G401 (cell line): ENCODE data around the gene PRRX1. TPM values are rescaled to one million over a fixed set of nuclear protein-coding genes. Genes with fewer than 3 reads are reported as not detected.

ENCODE experiments used
- DNase-seq: peaks from one replicate; pipeline ENCODE4 v3.0.0-alpha.2; 2015; ENCODE audit warnings: low spot score
- in situ Hi-C: cut with HindIII; loops from 2 replicates; pipeline ENCODE4 v1.10.0; 2016; ENCODE audit warnings: low sequenced_read_pairs, mixed read lengths
- total RNA-seq: library from RNA; depleted of rRNA; stranded (reverse); fragments of >200 nt; shearing (Covaris generic); gene quantifications from 2 replicates; pipeline ENCODE4 v1.2.3, GENCODE V29; 2014

Gene PRRX1
- total RNA-seq, 1 experiment from 2014 or later, result 2.6 TPM

DNA sequence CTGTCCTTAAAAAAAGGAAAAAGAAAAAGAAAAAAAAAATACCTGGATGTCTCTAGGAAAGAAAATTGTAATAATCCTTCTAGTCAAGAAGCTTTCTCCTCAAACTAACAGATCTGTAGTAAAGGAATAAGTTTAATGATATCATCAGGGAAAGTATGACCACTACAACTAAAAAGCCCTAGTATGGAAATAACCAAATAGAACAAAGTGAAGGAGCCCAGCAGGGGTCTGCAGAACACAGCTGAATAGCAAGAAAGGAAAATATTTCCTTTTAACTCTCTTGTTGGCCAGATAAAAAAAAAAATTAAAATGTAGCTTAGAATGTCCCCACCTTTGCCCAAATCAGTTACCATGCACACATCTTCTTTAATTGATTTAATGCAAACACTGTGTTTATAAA, 43.2 kb downstream of the PRRX1 start:
- in situ Hi-C loops, result no loop called here
- no peak for DNase-seq

- no peak for DNase-seq
Measured at GRCh38 chr1:170707959-170708655, 44.2 kb downstream of the PRRX1 start.

DNA sequence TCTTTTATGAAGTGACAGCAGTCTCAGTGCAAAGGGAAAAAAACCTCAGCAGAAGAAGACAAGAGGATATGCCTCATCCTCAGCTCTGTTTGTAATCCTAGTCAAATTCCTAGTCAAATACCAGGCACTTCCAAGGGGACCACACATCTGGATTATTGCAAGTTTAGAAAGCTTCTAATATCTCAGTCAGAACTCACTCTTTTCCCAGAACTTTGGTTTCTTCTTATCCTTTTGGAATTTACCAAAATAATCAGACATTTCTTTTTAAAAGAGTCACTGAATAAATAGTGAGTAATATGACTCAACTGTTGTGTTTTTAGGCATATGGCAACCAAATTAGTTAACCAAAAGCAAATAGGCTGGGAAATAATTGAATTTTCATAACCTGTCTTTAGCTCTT, 47.8 kb downstream of the PRRX1 start:
- DNase-seq, result no peak
- in situ Hi-C loops, result no loop called here

More at GRCh38 chr1:170707959-170708655, 44.2 kb downstream of the PRRX1 start:
- in situ Hi-C loops, result no loop called here

GRCh38 chr1:170714163-170714562, 50.2 kb downstream of the PRRX1 start:
- DNase-seq, result no peak
- in situ Hi-C loops, result no loop called here

DNA sequence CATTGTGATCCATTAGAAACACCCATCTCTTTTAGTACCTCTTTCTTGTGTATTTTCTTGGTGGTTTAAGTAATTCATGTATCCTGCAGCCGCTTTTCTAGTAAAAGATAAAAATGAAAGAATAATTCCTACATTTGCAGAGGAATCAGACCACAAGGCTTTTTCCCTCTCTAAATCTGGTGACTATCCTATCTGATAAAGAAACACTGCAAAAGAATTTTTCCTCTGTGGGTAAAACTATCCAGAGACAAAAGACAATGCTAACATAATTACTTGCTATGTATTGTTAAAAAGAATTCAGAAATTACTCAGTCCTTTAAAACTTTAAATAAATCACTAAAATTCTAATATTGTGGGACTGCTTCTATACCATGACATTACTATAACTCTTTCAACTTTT, 51.0 kb downstream of the PRRX1 start:
- no peak for DNase-seq
- in situ Hi-C loops, result no loop called here

GRCh38 chr1:170716835-170717429, 53.0 kb downstream of the PRRX1 start:
- in situ Hi-C loops, result no loop called here
- DNase-seq, result no peak

GRCh38 chr1:170720661-170721060, 56.7 kb downstream of the PRRX1 start:
- no peak for DNase-seq
- in situ Hi-C loops, result no loop called here

GRCh38 chr1:170721621-170722020, 57.7 kb downstream of the PRRX1 start:
- in situ Hi-C loops, result no loop called here
- DNase-seq, result no peak

DNA sequence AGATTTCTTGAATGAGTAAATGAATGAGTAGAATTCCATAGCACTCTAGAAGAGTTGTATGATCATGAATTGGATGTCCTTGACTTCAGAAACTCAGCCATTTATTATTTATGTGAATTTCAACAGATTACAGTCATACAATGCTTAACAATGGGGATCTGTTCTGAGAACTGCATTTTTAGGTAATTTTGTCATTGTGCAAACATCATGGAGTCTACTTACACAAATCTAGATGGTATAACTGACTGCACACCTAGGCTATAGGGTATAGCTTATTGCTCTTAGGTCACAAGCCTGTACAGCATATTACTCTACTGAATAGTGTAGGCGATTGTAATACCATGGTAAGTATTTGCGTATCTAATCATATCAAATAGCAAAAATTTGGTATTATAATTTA, 59.6 kb downstream of the PRRX1 start:
- in situ Hi-C loops, result no loop called here
- DNase-seq, result no peak

GRCh38 chr1:170725326-170725725, 61.4 kb downstream of the PRRX1 start:
- in situ Hi-C loops, result no loop called here
- DNase-seq, result no peak

- in situ Hi-C loops, result no loop called here
- no peak for DNase-seq
Measured at GRCh38 chr1:170727963-170728362, 64.0 kb downstream of the PRRX1 start.

GRCh38 chr1:170729225-170730002, 65.5 kb downstream of the PRRX1 start:
- in situ Hi-C loops, result no loop called here

DNA sequence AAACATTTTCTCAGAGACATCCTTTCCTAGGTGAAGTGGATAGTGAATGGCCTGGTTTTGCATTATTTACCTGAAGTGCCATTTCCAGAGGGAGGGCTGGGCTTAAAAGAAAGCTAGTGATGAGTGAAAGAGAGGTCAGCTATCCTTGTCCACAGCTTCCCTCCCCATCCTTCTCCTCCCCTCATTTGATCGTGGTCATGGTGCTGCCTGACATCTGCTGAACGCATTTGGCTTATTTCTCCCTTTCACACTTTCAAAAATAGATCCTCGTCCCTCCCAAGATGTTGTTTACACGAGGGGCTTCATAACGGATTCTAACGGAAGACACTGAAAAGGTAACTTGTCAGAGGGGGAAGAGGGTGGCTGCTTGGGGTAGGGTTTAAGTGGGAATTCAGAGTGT, 66.1 kb downstream of the PRRX1 start:
- DNase-seq, result no peak
- in situ Hi-C loops, result no loop called here

More at GRCh38 chr1:170729225-170730002, 65.5 kb downstream of the PRRX1 start:
- no peak for DNase-seq

GRCh38 chr1:170730438-170730837, 66.5 kb downstream of the PRRX1 start:
- in situ Hi-C loops, result no loop called here
- DNase-seq, result no peak

DNA sequence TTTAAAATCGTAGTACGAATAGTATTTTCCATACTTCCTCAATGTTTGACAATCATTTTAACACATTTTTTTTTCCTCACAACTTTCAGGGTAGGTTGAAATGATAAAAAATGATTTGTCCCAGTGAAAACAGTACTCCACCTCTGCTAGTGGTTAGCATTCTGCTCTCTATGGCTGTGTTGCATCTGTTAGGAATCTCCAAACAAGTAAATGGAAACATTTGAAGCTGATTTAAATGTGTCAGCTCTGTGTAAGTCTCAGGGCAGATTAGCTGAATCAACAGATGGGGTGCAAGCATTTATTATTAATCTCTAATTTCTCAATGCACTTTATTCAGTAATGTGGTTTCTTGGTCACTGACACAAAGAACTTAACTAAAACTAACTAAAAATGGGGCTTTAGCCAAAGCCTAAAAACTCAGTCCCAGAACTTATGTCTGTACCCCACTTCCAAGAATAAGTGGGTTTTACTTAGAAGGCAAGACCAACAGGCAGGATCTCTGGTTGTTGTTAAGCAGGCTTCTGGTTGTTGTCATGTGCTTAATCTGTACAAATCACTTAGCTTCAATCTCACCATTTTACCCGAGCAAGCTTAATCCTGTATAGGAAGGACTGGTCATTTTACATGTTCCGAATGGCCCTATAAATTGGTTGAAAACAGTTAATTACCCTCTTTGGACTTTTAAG, 67.8 kb downstream of the PRRX1 start:
- in situ Hi-C loops, result no loop called here
- DNase-seq, result no peak

GRCh38 chr1:170732252-170732588, 68.3 kb downstream of the PRRX1 start:
- DNase-seq, result peak; percentile 68
- in situ Hi-C loops, result no loop called here

GRCh38 chr1:170734412-170735175, 70.7 kb downstream of the PRRX1 start:
- DNase-seq, result peak; percentile 22
- in situ Hi-C loops, result no loop called here

- DNase-seq, result peak; percentile 73
- in situ Hi-C loops, result no loop called here
Measured at GRCh38 chr1:170735366-170736263, 71.7 kb downstream of the PRRX1 start.
